ENCODE results near the gene PTTG1IP2. TPM values are rescaled to one million over a fixed set of nuclear protein-coding genes. Genes with fewer than 3 reads are reported as not detected.
A peak's percentile ranks its signal among the peaks of the same experiment; 100 is the strongest.
"Not testable (repeated sequence)": the region's sequence is repeated elsewhere in the genome, so short reads cannot be mapped to it uniquely, and the experiment has no call there.

PTTG1IP2 gene
- total RNA-seq, 1 donor from 2014 or later, result not detected

DNA sequence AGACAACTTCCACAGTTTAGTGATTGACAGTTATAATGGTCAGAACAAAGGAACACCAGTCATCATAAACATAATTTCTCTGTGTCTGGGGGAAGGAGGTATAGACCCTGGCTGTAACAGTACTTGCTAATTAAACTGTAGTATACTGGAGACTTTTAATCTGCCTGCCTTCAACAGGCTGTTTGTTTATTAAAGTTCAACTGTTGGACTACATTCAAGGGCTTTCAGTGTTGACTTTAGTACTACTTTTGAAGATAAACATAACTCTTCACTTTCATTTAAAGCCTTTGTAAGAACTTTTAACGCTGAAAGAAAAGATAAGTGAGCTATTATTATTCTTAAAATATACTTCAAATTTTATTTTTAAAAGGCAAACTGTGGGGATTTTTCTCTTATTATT lies 15.5 kb upstream of the PTTG1IP2 start:
- Histone ChIP-seq H3K27me3 (ENCODE audit: control insufficient read depth in 3 of 3, insufficient read depth in 3 of 3, low read length in 3 of 3) (no peaks in the 10 kb centered on the region), H3K4me3 (ENCODE audit: low read length in 3 of 3) (no peak overlapping the region), H3K36me3 (ENCODE audit: control insufficient read depth in 3 of 3, insufficient read depth in 3 of 3, low read length in 3 of 3) (no peaks in the 10 kb centered on the region), H3K9me3 (ENCODE audit: control insufficient read depth in 3 of 3, low read length in 3 of 3) (no peaks in the 10 kb centered on the region), H3K27ac (ENCODE audit: low read depth, low read length) (no peak overlapping the region), H3K9ac (ENCODE audit: low read depth in 1 of 3, low read length in 3 of 3) (no peak overlapping the region), H3K4me1 (ENCODE audit: control insufficient read depth in 3 of 3, insufficient read depth in 3 of 3, low read length in 3 of 3) (peaks cover 0 to 3% (median 0%) of the 10 kb centered on the region in 3 donors)

DNA sequence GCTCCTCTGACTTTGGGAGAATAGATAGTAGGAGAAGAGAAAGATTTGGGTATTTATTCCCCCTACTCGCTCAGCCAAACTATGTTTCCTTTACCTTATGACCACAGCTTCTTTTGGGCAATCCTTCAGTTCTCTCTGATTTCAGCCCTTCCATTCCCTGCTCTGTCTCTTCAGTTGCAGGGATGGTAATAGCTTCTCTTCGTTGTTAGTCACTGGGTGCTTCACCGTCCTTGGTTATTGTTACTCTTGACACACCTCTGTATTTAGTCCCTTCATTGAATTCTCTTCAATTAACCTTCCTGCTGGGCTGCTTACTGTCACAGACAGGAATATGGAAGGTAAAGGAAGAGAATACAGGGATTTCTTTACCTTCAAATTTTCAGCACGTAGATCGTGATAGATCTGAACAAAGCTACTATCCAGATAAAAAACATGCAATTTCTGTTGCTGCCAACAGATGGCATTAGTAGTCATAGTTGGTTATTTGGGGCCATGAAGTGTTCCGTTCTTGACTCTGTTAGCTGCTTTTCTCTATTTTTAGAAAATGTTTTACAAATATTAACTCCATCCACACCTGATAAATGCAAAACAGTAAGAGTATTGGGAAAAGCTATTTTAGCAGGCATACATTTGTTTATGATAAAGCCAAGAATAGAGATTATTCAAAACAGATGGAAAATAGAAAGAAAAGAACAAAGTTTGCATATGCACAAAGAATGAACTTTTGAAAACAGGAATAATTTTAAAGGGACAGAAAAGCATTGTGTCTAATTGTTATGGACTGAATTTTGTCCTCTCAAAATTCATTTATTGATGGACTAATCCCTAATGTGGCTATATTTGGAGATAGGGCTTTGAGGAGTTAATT lies 14.0 kb upstream of the PTTG1IP2 start:
- H3K4me1 ChIP-seq (ENCODE audit: control insufficient read depth in 3 of 3, insufficient read depth in 3 of 3, low read length in 3 of 3), result peaks cover 0 to 3% (median 0%) of the 10 kb centered on the region in 3 donors
- H3K36me3 ChIP-seq (ENCODE audit: control insufficient read depth in 3 of 3, insufficient read depth in 3 of 3, low read length in 3 of 3), result no peaks in the 10 kb centered on the region
- H3K27me3 ChIP-seq (ENCODE audit: control insufficient read depth in 3 of 3, insufficient read depth in 3 of 3, low read length in 3 of 3), result no peaks in the 10 kb centered on the region
- peak overlapping the region in 1 of 3 donors; percentile 57 for H3K9ac ChIP-seq (ENCODE audit: low read depth in 1 of 3, low read length in 3 of 3)
- H3K9me3 ChIP-seq (ENCODE audit: control insufficient read depth in 3 of 3, low read length in 3 of 3), result no peaks in the 10 kb centered on the region
- no peak overlapping the region for H3K27ac ChIP-seq (ENCODE audit: low read depth, low read length)
- peak overlapping the region; percentile 9 to 49 (median 11) for H3K4me3 ChIP-seq (ENCODE audit: low read length in 3 of 3)

DNA sequence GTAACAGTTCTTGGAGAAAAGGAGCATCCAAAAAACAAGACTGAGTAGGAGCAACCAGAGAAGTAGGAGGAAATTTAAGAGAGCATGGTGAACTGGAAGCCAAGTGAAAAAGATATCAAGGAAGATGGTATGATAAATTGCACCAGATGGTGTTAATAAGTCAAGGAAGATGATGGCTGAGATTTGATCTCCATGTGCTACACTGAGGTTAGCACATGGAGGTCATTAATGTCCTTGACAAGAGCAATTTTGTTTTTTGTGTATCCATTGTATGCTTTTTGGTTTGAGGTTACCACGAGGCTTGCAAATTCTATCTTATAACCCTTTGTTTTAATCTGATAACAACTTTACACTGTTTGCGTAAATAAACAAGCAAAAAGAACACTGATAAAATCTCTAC lies 11.3 kb upstream of the PTTG1IP2 start:
- Histone ChIP-seq H3K9ac (ENCODE audit: low read depth in 1 of 3, low read length in 3 of 3) (no peak overlapping the region), H3K4me3 (ENCODE audit: low read length in 3 of 3) (no peak overlapping the region), H3K4me1 (ENCODE audit: control insufficient read depth in 3 of 3, insufficient read depth in 3 of 3, low read length in 3 of 3) (peaks cover 0 to 3% (median 0%) of the 10 kb centered on the region in 3 donors), H3K36me3 (ENCODE audit: control insufficient read depth in 3 of 3, insufficient read depth in 3 of 3, low read length in 3 of 3) (no peaks in the 10 kb centered on the region), H3K27ac (ENCODE audit: low read depth, low read length) (no peak overlapping the region), H3K27me3 (ENCODE audit: control insufficient read depth in 3 of 3, insufficient read depth in 3 of 3, low read length in 3 of 3) (no peaks in the 10 kb centered on the region), H3K9me3 (ENCODE audit: control insufficient read depth in 3 of 3, low read length in 3 of 3) (no peaks in the 10 kb centered on the region)

DNA sequence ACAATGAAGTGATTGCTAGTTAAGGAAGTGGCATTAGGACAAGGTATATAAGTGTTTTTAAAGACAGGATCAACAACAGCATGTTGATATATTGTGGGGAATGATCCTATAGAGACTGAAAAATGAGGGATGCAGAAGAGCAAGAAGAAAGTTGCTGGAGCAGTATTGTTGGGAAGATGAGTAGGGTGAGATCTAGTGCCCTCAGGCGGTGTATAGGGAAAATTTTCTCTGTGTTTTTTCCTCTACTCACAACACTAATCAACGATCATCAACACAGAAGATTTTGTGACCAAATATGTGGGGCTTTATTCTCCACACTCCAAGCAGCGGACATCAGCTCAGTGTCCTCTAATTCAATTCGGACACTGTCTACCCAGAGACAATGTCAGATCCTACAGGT lies 9.6 kb upstream of the PTTG1IP2 start:
- H3K4me1 ChIP-seq (ENCODE audit: control insufficient read depth in 3 of 3, insufficient read depth in 3 of 3, low read length in 3 of 3), result peaks cover 0 to 3% (median 0%) of the 10 kb centered on the region in 3 donors
- no peaks in the 10 kb centered on the region for H3K36me3 ChIP-seq (ENCODE audit: control insufficient read depth in 3 of 3, insufficient read depth in 3 of 3, low read length in 3 of 3)
- no peaks in the 10 kb centered on the region for H3K27me3 ChIP-seq (ENCODE audit: control insufficient read depth in 3 of 3, insufficient read depth in 3 of 3, low read length in 3 of 3)
- H3K9ac ChIP-seq (ENCODE audit: low read depth in 1 of 3, low read length in 3 of 3), result no peak overlapping the region
- H3K4me3 ChIP-seq (ENCODE audit: low read length in 3 of 3), result no peak overlapping the region
- H3K27ac ChIP-seq (ENCODE audit: low read depth, low read length), result no peak overlapping the region
- H3K9me3 ChIP-seq (ENCODE audit: control insufficient read depth in 3 of 3, low read length in 3 of 3), result no peaks in the 10 kb centered on the region

DNA sequence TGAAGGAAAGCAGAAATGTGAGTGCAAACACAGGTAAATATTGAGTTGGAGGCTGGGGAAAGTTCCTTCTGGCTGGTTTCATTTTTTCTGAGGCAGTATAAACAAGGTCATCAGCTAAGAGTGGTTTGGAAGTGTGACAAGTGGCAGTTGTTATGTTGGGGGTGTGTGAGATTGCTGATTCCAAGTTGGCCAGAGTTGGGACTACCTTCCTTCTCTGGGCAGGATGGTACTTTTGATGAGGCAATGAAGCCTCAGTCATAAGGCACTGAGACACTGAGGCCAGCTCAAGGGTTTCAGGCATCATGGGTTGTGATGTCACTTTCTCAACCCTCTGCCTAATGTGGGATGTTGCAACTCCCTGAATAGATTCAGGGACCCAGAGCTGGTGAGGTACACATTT lies 8.2 kb upstream of the PTTG1IP2 start:
- Histone ChIP-seq H3K9me3 (ENCODE audit: control insufficient read depth in 3 of 3, low read length in 3 of 3) (no peaks in the 10 kb centered on the region), H3K4me3 (ENCODE audit: low read length in 3 of 3) (no peak overlapping the region), H3K27me3 (ENCODE audit: control insufficient read depth in 3 of 3, insufficient read depth in 3 of 3, low read length in 3 of 3) (no peaks in the 10 kb centered on the region), H3K27ac (ENCODE audit: low read depth, low read length) (no peak overlapping the region), H3K9ac (ENCODE audit: low read depth in 1 of 3, low read length in 3 of 3) (no peak overlapping the region), H3K36me3 (ENCODE audit: control insufficient read depth in 3 of 3, insufficient read depth in 3 of 3, low read length in 3 of 3) (no peaks in the 10 kb centered on the region), H3K4me1 (ENCODE audit: control insufficient read depth in 3 of 3, insufficient read depth in 3 of 3, low read length in 3 of 3) (no peaks in the 10 kb centered on the region)

DNA sequence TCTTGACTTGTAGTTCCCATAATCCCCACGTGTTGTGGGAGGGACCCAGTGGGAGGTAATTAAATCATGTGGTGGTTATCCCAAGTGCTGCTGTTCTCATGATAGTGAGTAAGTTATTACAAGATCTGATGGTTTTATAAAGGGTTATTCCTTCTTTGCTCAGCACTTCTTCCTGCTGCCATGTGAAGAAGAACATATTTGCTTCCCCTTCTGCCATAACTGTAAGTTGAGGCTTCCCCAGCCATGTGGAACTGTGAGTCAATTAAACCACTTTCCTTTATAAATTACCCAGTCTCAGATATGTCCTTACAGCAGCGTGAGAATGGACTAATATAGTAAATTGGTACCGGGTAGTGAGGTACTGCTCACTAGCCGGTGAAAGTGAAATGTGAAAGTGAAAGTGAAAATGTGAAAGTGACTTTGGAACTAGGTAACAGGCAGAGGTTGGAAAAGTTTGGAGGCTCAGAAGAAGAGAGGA lies 6.2 kb upstream of the PTTG1IP2 start:
- H3K9ac ChIP-seq (ENCODE audit: low read depth in 1 of 3, low read length in 3 of 3); H3K4me1 ChIP-seq (ENCODE audit: control insufficient read depth in 3 of 3, insufficient read depth in 3 of 3, low read length in 3 of 3); H3K36me3 ChIP-seq (ENCODE audit: control insufficient read depth in 3 of 3, insufficient read depth in 3 of 3, low read length in 3 of 3); H3K27me3 ChIP-seq (ENCODE audit: control insufficient read depth in 3 of 3, insufficient read depth in 3 of 3, low read length in 3 of 3); H3K9me3 ChIP-seq (ENCODE audit: control insufficient read depth in 3 of 3, low read length in 3 of 3); H3K27ac ChIP-seq (ENCODE audit: low read depth, low read length): not testable (repeated sequence)
- peak overlapping the region; percentile 28 to 58 (median 57) for H3K4me3 ChIP-seq (ENCODE audit: low read length in 3 of 3)

DNA sequence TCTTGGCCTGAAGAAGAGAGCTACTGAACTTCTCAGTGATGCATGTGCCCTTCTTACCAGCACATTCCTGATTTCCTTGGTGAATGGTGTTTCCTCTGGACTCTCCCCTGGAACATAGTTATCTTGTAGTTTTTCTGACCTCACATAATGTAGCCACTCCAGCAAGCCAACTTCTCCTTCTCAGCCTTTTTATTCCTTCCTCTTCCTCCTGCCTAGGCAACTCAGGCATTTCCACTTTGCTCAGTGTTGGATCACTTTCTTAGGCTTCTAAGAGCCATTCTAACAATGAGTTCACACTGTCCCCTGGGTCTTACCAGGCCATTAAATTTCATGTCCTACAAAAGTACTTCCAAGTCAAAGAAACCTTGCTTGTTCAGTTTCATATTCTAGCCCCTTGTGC lies 3.6 kb upstream of the PTTG1IP2 start:
- Histone ChIP-seq H3K27me3 (ENCODE audit: control insufficient read depth in 3 of 3, insufficient read depth in 3 of 3, low read length in 3 of 3) (no peaks in the 10 kb centered on the region), H3K9ac (ENCODE audit: low read depth in 1 of 3, low read length in 3 of 3) (no peak overlapping the region), H3K4me3 (ENCODE audit: low read length in 3 of 3) (no peak overlapping the region), H3K36me3 (ENCODE audit: control insufficient read depth in 3 of 3, insufficient read depth in 3 of 3, low read length in 3 of 3) (no peaks in the 10 kb centered on the region), H3K9me3 (ENCODE audit: control insufficient read depth in 3 of 3, low read length in 3 of 3) (no peaks in the 10 kb centered on the region), H3K27ac (ENCODE audit: low read depth, low read length) (no peak overlapping the region), H3K4me1 (ENCODE audit: control insufficient read depth in 3 of 3, insufficient read depth in 3 of 3, low read length in 3 of 3) (no peaks in the 10 kb centered on the region)

DNA sequence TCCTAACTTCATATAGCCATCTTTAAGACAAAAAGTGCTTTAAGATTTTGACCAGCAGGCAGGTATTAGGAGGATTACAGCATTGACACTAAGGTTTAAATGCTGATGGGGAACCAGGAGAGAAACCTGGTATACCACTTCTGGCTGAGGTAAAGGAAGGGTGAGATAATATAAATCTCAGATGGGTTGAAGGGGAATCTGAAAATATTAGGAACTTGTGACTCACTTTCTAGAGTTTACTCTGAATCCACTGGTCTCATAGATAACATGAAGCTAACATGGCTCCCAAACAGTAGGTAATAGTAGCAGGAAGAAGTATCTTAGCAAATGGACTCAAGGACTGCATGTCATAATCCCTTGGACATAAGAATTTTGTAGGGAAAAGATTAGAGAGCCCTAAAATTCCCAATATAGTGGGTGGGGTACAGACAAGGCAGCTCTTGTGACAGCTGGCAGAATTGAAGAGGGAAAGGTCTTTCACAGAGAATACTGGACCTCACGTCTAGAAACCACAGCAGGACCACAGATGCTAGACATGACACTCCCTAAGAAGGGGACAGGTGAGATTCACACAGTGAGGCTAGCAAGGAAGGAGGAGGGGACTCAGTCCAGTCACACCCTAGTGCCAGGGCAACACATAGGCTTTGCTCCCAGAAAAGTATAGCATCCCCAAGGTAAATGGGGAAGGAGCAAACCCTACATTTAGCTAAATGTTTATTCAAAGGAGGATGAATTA lies 3.5 kb downstream of the PTTG1IP2 start:
- Histone ChIP-seq H3K4me1 (ENCODE audit: control insufficient read depth in 3 of 3, insufficient read depth in 3 of 3, low read length in 3 of 3) (no peaks in the 10 kb centered on the region), H3K4me3 (ENCODE audit: low read length in 3 of 3) (no peak overlapping the region), H3K27ac (ENCODE audit: low read depth, low read length) (no peak overlapping the region), H3K27me3 (ENCODE audit: control insufficient read depth in 3 of 3, insufficient read depth in 3 of 3, low read length in 3 of 3) (no peaks in the 10 kb centered on the region), H3K9me3 (ENCODE audit: control insufficient read depth in 3 of 3, low read length in 3 of 3) (no peaks in the 10 kb centered on the region), H3K9ac (ENCODE audit: low read depth in 1 of 3, low read length in 3 of 3) (no peak overlapping the region), H3K36me3 (ENCODE audit: control insufficient read depth in 3 of 3, insufficient read depth in 3 of 3, low read length in 3 of 3) (no peaks in the 10 kb centered on the region)

DNA sequence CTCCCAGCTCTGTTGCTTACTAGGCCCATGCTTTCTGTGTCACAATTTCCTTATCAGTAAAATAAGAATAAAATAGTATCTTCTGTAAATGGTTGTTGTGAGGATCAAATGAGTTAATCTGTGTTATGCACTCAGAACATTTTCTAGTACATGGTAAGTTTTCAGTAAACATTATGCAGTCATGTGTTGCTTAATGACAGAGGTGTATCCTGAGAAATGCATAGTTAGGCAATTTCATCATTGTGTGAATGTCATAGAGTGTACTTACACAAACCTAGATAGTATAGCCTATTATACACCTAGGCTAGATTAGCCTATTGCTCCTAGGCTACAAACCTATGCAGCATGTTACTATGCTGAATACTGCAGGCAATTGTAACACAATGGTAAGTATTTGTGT lies 4.4 kb downstream of the PTTG1IP2 start:
- no peaks in the 10 kb centered on the region for H3K36me3 ChIP-seq (ENCODE audit: control insufficient read depth in 3 of 3, insufficient read depth in 3 of 3, low read length in 3 of 3)
- no peak overlapping the region for H3K9ac ChIP-seq (ENCODE audit: low read depth in 1 of 3, low read length in 3 of 3)
- no peaks in the 10 kb centered on the region for H3K4me1 ChIP-seq (ENCODE audit: control insufficient read depth in 3 of 3, insufficient read depth in 3 of 3, low read length in 3 of 3)
- no peaks in the 10 kb centered on the region for H3K27me3 ChIP-seq (ENCODE audit: control insufficient read depth in 3 of 3, insufficient read depth in 3 of 3, low read length in 3 of 3)
- H3K9me3 ChIP-seq (ENCODE audit: control insufficient read depth in 3 of 3, low read length in 3 of 3), result no peaks in the 10 kb centered on the region
- no peak overlapping the region for H3K27ac ChIP-seq (ENCODE audit: low read depth, low read length)
- no peak overlapping the region for H3K4me3 ChIP-seq (ENCODE audit: low read length in 3 of 3)

All from skeletal muscle tissue (tissue), 4 donors.